Lower lobe of right lung (tissue), 2 donors: ENCODE results near the gene ZNF710. TPM values are rescaled to one million over a fixed set of nuclear protein-coding genes. Genes with fewer than 3 reads are reported as not detected.

Experiments
- ATAC-seq, 2 donors: fragments of 200-7000 bp; cut with Tn5 transposase; one replicate each; pipeline ENCODE4 v1.9.1; 2020 to 2022; ENCODE audit warnings: mild to moderate bottlenecking in 2 of 2, moderate library complexity in 2 of 2
- DNase-seq: peaks from one replicate; pipeline ENCODE4 v3.0.0-alpha.2; 2020
- H3K27ac ChIP-seq: fragments of 200-600 bp; one replicate; pipeline ENCODE4 v1.8.0; 2022
- H3K27me3 ChIP-seq: fragments of 200-600 bp; one replicate; pipeline ENCODE4 v1.8.0; 2022; ENCODE audit warnings: low read depth
- H3K36me3 ChIP-seq: fragments of 200-600 bp; one replicate; pipeline ENCODE4 v1.8.0; 2022; ENCODE audit warnings: mild to moderate bottlenecking
- H3K4me1 ChIP-seq: fragments of 200-600 bp; one replicate; pipeline ENCODE4 v1.8.0; 2022
- H3K4me3 ChIP-seq: fragments of 200-600 bp; one replicate; pipeline ENCODE4 v1.8.0; 2022; ENCODE audit warnings: mild to moderate bottlenecking
- H3K9me3 ChIP-seq: fragments of 200-600 bp; one replicate; pipeline ENCODE4 v1.8.0; 2022
- intact Hi-C: fragments of 100-400 bp; cut with DNase I; formaldehyde crosslinking; loops from one replicate; pipeline ENCODE4 v1.11.0; 2022
- total RNA-seq: library from RNA; stranded (reverse); fragmentation: NEBNext Ultra II Directional; extraction: Animal tissue kit (Norgen Biotek cat#: 25700); gene quantifications from one replicate; pipeline ENCODE4 v1.2.1, GENCODE V29; 2021
- TF ChIP-seq, protein P1 (sequence below): fragments of 200-600 bp; IDR thresholded peaks from one replicate; pipeline ENCODE4 v1.8.0; 2022; ENCODE audit warnings: antibody characterized with exemption, mild to moderate bottlenecking
- donor health status: DM: no; HTN: yes; CAD: no; lungs with severe emphysema.

ZNF710 gene
- total RNA-seq, 1 donor from 2014 or later = 50.7 TPM

DNA sequence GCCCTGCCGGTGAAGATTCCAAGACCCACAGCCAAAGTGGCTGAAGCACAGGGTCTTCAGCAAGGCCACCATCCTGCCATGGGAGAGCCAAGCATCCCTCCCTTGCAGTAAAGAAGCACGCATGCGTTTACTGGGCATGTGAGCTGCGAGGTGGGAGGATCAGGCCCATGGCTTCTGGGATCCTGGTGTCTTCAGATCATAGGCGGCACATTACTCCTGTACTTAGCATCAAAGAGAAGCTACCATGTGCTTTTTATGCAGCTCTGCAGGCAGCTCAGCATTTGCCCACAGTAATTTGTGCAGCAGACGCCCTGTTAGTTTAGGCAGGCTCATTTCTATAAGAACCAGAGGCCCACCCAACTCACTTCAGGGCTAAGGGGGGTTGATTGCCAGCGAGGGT lies 55.4 kb downstream of the ZNF710 start:
- DNase-seq (no peak), ATAC-seq (no peak)
- Histone ChIP-seq H3K27me3 (no peaks in the 10 kb centered on the region), H3K4me3 (no peak overlapping the region), H3K9me3 (no peaks in the 10 kb centered on the region), H3K36me3 (no peaks in the 10 kb centered on the region), H3K4me1 (peaks cover 66% of the 10 kb centered on the region), H3K27ac (no peak overlapping the region)
- TF ChIP-seq, protein P1, sequence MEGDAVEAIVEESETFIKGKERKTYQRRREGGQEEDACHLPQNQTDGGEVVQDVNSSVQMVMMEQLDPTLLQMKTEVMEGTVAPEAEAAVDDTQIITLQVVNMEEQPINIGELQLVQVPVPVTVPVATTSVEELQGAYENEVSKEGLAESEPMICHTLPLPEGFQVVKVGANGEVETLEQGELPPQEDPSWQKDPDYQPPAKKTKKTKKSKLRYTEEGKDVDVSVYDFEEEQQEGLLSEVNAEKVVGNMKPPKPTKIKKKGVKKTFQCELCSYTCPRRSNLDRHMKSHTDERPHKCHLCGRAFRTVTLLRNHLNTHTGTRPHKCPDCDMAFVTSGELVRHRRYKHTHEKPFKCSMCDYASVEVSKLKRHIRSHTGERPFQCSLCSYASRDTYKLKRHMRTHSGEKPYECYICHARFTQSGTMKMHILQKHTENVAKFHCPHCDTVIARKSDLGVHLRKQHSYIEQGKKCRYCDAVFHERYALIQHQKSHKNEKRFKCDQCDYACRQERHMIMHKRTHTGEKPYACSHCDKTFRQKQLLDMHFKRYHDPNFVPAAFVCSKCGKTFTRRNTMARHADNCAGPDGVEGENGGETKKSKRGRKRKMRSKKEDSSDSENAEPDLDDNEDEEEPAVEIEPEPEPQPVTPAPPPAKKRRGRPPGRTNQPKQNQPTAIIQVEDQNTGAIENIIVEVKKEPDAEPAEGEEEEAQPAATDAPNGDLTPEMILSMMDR = no peak
- intact Hi-C loops = no loop called here

DNA sequence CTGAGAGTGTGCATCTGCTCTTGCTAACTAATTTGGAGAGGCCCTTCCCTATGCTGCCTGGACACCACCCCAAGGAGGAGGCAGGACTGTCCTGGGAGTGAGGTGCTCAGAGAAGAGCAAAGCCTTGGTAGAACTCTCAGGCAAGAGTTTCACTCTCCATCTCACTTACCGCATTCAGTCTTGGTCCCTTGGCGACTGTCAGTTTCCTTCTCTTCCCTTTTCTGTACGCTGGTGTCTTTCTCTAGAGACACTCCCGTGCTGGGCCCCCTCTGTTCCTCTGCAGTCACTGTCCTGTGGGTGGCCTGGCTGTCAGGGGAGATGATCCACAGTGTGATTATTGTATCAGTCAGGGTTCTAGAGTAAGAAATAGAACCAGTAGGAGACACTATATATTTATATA lies 57.2 kb downstream of the ZNF710 start:
- Histone ChIP-seq H3K4me3 (no peak overlapping the region), H3K27me3 (no peaks in the 10 kb centered on the region), H3K36me3 (no peaks in the 10 kb centered on the region), H3K4me1 (peaks cover 75% of the 10 kb centered on the region), H3K9me3 (no peaks in the 10 kb centered on the region), H3K27ac (peak overlapping the region; percentile 82)
- DNase-seq (no peak), ATAC-seq (no peak)
- TF ChIP-seq, protein P1 = no peak
- intact Hi-C loops = no loop called here

GRCh38 chr15:90058775-90059174 lies 57.7 kb downstream of the ZNF710 start:
- intact Hi-C loops = no loop called here
- Histone ChIP-seq H3K36me3 (no peaks in the 10 kb centered on the region), H3K4me1 (peaks cover 80% of the 10 kb centered on the region), H3K4me3 (no peak overlapping the region), H3K27me3 (no peaks in the 10 kb centered on the region), H3K9me3 (no peaks in the 10 kb centered on the region), H3K27ac (peak overlapping the region; percentile 82)
- no peak for ATAC-seq
- DNase-seq = no peak
- TF ChIP-seq, protein P1 = no peak

DNA sequence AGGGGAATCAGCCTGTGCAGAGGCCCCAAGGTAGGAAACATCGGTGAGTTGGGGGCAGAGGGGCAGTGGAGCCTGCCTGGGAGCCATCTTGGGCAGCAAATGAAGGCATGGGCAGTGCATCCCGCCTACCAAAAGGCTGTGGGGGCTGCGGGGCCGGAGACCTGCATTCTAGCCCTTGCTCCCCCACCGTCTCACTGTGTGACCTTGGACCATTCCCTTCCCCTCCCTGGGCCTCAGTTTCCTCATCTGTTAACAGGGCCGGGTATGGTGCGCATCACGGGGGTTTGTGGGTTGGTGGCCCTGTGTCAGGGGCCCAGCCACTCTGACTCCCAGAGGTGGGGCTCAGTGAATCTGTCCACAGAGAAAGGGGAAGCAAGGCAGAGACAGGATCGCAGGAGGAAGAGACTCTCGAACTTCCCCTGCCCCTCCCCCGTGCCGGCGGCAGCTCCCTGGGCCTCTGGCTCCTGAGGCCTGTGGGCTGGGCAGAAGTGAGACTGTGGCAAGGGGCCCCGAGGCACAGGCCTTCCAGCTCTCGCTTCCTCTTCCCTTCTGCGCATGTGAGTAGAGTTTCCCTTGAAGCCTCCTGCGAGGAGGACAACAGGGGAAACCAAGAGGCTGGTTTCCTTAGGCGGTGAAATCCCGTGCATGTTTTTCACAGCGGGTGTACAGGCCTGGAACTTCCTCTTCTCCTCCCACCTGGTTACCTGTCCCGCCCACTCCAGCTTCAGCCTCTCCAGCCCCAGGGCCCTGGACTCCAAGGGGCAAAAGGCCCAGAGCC lies 58.3 kb downstream of the ZNF710 start:
- H3K4me1 ChIP-seq = peaks cover 82% of the 10 kb centered on the region
- H3K9me3 ChIP-seq = no peaks in the 10 kb centered on the region
- no peaks in the 10 kb centered on the region for H3K36me3 ChIP-seq
- intact Hi-C loops = no loop called here
- DNase-seq (peak; percentile 94), ATAC-seq (peak; percentile 65 to 85)
- no peaks in the 10 kb centered on the region for H3K27me3 ChIP-seq
- TF ChIP-seq, protein P1 = no peak
- H3K4me3 ChIP-seq = no peak overlapping the region
- peak overlapping the region; percentile 82 for H3K27ac ChIP-seq

DNA sequence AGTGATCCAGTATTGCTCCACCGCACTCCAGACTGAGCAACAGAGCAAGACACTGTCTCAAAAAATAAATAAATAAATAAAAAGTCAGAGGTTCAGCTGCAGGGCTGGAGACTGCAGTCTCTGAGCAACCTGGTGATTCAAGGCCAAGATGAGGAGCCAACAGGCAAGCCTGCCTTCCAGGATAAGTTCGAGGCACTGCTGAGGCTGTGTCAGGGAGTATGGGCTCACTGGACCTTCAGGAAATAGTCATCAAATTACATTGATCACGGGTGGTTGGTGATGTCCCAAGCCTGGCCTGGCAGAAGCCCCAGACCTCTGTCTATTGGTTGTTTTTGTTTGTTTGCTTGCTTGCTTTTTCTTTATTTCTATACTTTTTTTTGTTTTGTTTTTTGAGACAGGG lies 59.7 kb downstream of the ZNF710 start:
- ATAC-seq = no peak
- Histone ChIP-seq H3K27ac (peak overlapping the region; percentile 82), H3K4me3 (no peak overlapping the region), H3K4me1 (peaks cover 82% of the 10 kb centered on the region), H3K27me3 (no peaks in the 10 kb centered on the region), H3K36me3 (no peaks in the 10 kb centered on the region), H3K9me3 (no peaks in the 10 kb centered on the region)
- TF ChIP-seq, protein P1 = no peak
- intact Hi-C loops = no loop called here
- DNase-seq = no peak
